A549 treated with AZD2906 at 1 μM for 4 hours (cell line): ENCODE measurements around the gene DCUN1D4. TPM values are rescaled to one million over a fixed set of nuclear protein-coding genes. Genes with fewer than 3 reads are reported as not detected.

ENCODE experiments used
- total RNA-seq: library from RNA; stranded (reverse); fragments of 200-300 nt; extraction: Qiagen RNA extraction; gene quantifications from 5 replicates; pipeline ENCODE4 v1.2.3, GENCODE V29; 2022

DCUN1D4 gene
- total RNA-seq: 12.7 to 15.9 TPM (median 15.8 TPM) in 5 replicates

DNA sequence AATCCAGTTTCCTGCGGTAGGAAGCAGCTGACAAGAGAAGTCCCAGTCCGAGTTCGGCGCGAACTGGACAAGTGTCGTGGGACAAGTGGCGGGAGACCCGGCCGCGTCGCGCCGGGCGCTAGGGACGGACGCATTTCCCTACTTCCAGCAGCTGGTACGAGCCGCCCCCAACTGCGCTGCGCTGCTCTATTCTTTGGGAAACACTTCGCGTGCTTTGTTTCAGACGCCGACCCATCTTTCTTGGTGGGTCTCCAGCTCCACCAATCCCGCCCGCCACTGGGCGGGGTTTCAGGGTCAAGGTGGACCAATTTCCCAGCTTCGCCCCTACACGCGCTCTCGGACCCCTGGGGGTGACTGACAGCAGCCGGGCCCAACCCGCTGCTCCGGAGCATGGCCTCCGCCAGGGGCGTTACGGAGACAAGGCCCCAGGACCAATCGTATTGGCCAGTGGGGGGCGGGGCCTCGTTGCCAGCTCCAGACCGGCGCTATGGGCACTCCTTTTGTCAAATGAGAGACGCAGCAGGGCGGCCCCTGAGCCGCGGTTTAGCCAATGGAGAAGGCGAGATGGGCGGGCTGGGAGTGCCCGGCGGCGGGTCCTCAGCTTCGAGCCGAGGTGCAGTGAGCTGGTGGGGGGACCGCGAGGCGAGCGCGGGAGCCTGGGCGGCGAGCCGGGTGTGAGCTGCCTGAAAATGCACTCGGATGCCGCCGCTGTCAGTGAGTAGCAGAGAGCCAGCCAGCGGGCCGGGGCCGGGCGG, at the start of gene DCUN1D4:
Gene DCUN1D4, plus strand, starts transcription at position 600 of the 755 bp plus-strand sequence. Its CDS starts 90 bp downstream, at position 690.

Other genes starting within 250 kb of the DCUN1D4 start
- 0.06 to 0.18 TPM (median 0.10 TPM) in 5 replicates for gene LRRC66, start 177.2 kb downstream of the DCUN1D4 start, total RNA-seq
- 16.4 to 21.3 TPM (median 18.1 TPM) in 5 replicates for gene SGCB, start 195.1 kb downstream of the DCUN1D4 start, total RNA-seq
- 3.9 to 4.5 TPM (median 4.3 TPM) in 5 replicates for gene SPATA18, start 208.2 kb downstream of the DCUN1D4 start, total RNA-seq